GM12878 (cell line): Measurements from ENCODE around the gene KIF26A. TPM values are rescaled to one million over a fixed set of nuclear protein-coding genes. Genes with fewer than 3 reads are reported as not detected.

Experiments used
- MXI1 ChIP-seq: fragments of 150-350 bp; IDR thresholded peaks from 2 replicates; pipeline ENCODE4 v1.6.1; 2011; ENCODE audit warnings: low read depth, mild to moderate bottlenecking, inconsistent platforms, low read length, improper control_type of control experiment
- NFXL1 ChIP-seq: fragments of 450-650 bp; IDR thresholded peaks from 2 replicates; pipeline ENCODE4 v1.6.1; 2017; ENCODE audit warnings: antibody characterized with exemption, mild to moderate bottlenecking, borderline replicate concordance
- PAX5 ChIP-seq: IDR thresholded peaks from 2 replicates; pipeline ENCODE4 v1.6.1; 2011; ENCODE audit warnings: low read depth, low read length, borderline replicate concordance
- polyA plus RNA-seq, 11 experiments: library from polyadenylated mRNA; depleted of rRNA in 4 of 11; unstranded in 6 of 11; stranded (reverse) in 5 of 11; fragments of >200 nt; fragmentation: Nextera tagmentation in 4 of 11; fragmentation: Illumina TruSeq in 1 of 11; extraction: Ambion mirVana in 4 of 11; extraction: Trizol in 1 of 11; gene quantifications; 1 replicate in 1 of 11; 2 replicates in 10 of 11; pipeline versions ENCODE4 v1.2.1 to v1.2.3, GENCODE V29; 2011 to 2016; ENCODE audit warnings: inconsistent platforms in 2 of 11, missing spikeins in 2 of 11, low read depth in 1 of 11
- total RNA-seq, 4 experiments: library from RNA; depleted of rRNA in 3 of 4; stranded (reverse); fragments of >200 nt in 3 of 4; fragmentation: Illumina TruSeq in 1 of 4; extraction: Trizol in 1 of 4; gene quantifications; 2 replicates each; pipeline versions ENCODE4 v1.2.1 to v1.2.3, GENCODE V29; 2013 to 2021
- TF ChIP-seq, protein P1 (sequence below): fragments of 450-650 bp; IDR thresholded peaks from 2 replicates; pipeline ENCODE4 v1.6.1; 2016; ENCODE audit warnings: mild to moderate bottlenecking, moderate library complexity, borderline replicate concordance
- TF ChIP-seq, protein P2 (sequence below): fragments of 450-650 bp; IDR thresholded peaks from 2 replicates; pipeline ENCODE4 v1.6.1; 2017; ENCODE audit warnings: mild to moderate bottlenecking, moderate library complexity

The KIF26A gene
- total and polyA plus RNA-seq, 10 of the 15 experiments (the other 5 are each of a cell fraction or from before 2014, with no cell fraction given) = 0.05 TPM; not detected in 9

DNA sequence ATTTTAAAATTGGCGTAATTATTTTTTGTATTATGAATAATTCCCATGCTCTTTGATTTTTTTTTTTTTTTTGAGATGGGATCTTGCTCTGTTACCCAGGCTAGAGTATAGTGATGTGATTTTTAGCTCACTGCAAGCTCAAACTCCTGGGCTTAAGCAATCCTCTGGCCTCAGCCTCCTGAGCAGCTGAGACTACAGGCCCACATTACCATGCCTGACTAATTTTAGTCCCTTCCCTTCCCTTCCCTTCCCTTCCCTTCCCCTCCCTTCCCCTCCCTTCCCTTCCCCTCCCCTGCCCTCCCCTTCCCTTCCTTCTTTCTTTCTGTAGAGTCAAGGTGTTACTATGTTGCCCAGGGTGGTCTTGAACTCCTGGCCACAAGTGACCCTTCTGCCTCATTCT is 9.4 kb upstream of the KIF26A start (continued):
- no peak for TF ChIP-seq PAX5
- TF ChIP-seq, protein P1, sequence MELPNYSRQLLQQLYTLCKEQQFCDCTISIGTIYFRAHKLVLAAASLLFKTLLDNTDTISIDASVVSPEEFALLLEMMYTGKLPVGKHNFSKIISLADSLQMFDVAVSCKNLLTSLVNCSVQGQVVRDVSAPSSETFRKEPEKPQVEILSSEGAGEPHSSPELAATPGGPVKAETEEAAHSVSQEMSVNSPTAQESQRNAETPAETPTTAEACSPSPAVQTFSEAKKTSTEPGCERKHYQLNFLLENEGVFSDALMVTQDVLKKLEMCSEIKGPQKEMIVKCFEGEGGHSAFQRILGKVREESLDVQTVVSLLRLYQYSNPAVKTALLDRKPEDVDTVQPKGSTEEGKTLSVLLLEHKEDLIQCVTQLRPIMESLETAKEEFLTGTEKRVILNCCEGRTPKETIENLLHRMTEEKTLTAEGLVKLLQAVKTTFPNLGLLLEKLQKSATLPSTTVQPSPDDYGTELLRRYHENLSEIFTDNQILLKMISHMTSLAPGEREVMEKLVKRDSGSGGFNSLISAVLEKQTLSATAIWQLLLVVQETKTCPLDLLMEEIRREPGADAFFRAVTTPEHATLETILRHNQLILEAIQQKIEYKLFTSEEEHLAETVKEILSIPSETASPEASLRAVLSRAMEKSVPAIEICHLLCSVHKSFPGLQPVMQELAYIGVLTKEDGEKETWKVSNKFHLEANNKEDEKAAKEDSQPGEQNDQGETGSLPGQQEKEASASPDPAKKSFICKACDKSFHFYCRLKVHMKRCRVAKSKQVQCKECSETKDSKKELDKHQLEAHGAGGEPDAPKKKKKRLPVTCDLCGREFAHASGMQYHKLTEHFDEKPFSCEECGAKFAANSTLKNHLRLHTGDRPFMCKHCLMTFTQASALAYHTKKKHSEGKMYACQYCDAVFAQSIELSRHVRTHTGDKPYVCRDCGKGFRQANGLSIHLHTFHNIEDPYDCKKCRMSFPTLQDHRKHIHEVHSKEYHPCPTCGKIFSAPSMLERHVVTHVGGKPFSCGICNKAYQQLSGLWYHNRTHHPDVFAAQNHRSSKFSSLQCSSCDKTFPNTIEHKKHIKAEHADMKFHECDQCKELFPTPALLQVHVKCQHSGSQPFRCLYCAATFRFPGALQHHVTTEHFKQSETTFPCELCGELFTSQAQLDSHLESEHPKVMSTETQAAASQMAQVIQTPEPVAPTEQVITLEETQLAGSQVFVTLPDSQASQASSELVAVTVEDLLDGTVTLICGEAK = no peak
- TF ChIP-seq MXI1 = no peak
- TF ChIP-seq, protein P2, sequence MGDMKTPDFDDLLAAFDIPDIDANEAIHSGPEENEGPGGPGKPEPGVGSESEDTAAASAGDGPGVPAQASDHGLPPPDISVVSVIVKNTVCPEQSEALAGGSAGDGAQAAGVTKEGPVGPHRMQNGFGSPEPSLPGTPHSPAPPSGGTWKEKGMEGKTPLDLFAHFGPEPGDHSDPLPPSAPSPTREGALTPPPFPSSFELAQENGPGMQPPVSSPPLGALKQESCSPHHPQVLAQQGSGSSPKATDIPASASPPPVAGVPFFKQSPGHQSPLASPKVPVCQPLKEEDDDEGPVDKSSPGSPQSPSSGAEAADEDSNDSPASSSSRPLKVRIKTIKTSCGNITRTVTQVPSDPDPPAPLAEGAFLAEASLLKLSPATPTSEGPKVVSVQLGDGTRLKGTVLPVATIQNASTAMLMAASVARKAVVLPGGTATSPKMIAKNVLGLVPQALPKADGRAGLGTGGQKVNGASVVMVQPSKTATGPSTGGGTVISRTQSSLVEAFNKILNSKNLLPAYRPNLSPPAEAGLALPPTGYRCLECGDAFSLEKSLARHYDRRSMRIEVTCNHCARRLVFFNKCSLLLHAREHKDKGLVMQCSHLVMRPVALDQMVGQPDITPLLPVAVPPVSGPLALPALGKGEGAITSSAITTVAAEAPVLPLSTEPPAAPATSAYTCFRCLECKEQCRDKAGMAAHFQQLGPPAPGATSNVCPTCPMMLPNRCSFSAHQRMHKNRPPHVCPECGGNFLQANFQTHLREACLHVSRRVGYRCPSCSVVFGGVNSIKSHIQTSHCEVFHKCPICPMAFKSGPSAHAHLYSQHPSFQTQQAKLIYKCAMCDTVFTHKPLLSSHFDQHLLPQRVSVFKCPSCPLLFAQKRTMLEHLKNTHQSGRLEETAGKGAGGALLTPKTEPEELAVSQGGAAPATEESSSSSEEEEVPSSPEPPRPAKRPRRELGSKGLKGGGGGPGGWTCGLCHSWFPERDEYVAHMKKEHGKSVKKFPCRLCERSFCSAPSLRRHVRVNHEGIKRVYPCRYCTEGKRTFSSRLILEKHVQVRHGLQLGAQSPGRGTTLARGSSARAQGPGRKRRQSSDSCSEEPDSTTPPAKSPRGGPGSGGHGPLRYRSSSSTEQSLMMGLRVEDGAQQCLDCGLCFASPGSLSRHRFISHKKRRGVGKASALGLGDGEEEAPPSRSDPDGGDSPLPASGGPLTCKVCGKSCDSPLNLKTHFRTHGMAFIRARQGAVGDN = no peak
- TF ChIP-seq NFXL1 = no peak
